Body of pancreas (tissue), 4 donors: ENCODE measurements around the gene CLEC16A.

ENCODE experiments used
- POLR2A ChIP-seq, 3 donors: fragments of 450-650 bp; IDR thresholded peaks; one replicate each; pipeline ENCODE4 v1.6.1; 2016; ENCODE audit warnings: antibody characterized with exemption in 3 of 3, mild to moderate bottlenecking in 2 of 3
- TF ChIP-seq, protein P1 (sequence below), 7 experiments: fragments of 450-650 bp in 4 of 7; fragments of 200-600 bp in 3 of 7; sonication (generic) in 3 of 7; IDR thresholded peaks; one replicate each; pipeline ENCODE4 v1.5.1; 2016 to 2019; ENCODE audit warnings: antibody characterized with exemption in 7 of 7

DNA sequence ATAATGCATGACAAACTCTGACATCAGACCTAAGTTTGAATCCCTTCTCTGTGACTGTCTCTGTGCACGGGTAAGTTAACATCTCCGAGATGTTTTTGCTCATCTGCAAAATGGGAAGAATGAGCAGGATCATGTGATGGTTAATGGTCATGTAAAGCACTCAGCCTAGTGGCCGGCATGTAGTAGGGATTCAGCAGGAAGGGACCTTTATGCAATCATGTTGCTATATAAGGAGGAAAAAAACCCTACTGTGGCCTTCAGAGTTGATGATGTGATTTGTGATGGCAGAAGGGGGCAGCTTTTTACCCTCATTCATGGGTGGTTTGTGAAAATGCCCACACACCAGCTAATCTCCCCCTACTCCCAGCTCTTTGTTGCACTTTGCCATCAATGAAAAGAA is 24.1 kb downstream of the CLEC16A start:
- TF ChIP-seq, protein P1, sequence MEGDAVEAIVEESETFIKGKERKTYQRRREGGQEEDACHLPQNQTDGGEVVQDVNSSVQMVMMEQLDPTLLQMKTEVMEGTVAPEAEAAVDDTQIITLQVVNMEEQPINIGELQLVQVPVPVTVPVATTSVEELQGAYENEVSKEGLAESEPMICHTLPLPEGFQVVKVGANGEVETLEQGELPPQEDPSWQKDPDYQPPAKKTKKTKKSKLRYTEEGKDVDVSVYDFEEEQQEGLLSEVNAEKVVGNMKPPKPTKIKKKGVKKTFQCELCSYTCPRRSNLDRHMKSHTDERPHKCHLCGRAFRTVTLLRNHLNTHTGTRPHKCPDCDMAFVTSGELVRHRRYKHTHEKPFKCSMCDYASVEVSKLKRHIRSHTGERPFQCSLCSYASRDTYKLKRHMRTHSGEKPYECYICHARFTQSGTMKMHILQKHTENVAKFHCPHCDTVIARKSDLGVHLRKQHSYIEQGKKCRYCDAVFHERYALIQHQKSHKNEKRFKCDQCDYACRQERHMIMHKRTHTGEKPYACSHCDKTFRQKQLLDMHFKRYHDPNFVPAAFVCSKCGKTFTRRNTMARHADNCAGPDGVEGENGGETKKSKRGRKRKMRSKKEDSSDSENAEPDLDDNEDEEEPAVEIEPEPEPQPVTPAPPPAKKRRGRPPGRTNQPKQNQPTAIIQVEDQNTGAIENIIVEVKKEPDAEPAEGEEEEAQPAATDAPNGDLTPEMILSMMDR (IDR thresholded peaks at IDR 0.05), result no peak
- no peak for TF ChIP-seq POLR2A (IDR thresholded peaks at IDR 0.05)
